H1 (cell line): Measurements from ENCODE around the gene CRTC2.

Experiments
- BCL11A ChIP-seq, 2 experiments: IDR thresholded peaks; one replicate each; pipeline ENCODE4 v1.6.1; 2011; ENCODE audit warnings: low read depth in 2 of 2, low read length in 2 of 2, mild to moderate bottlenecking in 2 of 2
- CHD1 ChIP-seq: IDR thresholded peaks from 2 replicates; pipeline ENCODE4 v1.6.1; 2012; ENCODE audit warnings: low read depth, low read length, improper control_type of control experiment
- CHD2 ChIP-seq: IDR thresholded peaks from 2 replicates; pipeline ENCODE4 v1.6.1; 2012; ENCODE audit warnings: low read length, improper control_type of control experiment
- CTCF ChIP-seq, 3 experiments: IDR thresholded peaks; 1 replicate in 2 of 3; 2 replicates in 1 of 3; pipeline versions ENCODE4 v1.5.1 to v1.6.1; 2011; ENCODE audit warnings: low read length in 3 of 3, mild to moderate bottlenecking in 3 of 3, inconsistent platforms in 2 of 3, low read depth in 1 of 3, moderate library complexity in 1 of 3; ENCODE audit not compliant: insufficient read depth in 1 of 3; ENCODE audit errors: control extremely low read depth in 1 of 3
- EZH2 ChIP-seq: fragments of 200-600 bp; sonication (generic); IDR thresholded peaks from 2 replicates; pipeline ENCODE4 v1.7.1; 2012; ENCODE audit warnings: low read depth, mild to moderate bottlenecking, moderate library complexity, low read length, inconsistent platforms; ENCODE audit not compliant: severe bottlenecking
- KDM1A ChIP-seq: fragments of 200-600, 300-600 bp; sonication (generic); IDR thresholded peaks from 2 replicates; pipeline ENCODE4 v1.7.1; 2016; ENCODE audit warnings: mild to moderate bottlenecking, low read length, borderline replicate concordance
- MAX ChIP-seq: IDR thresholded peaks from 2 replicates; pipeline ENCODE4 v1.6.1; 2012; ENCODE audit warnings: inconsistent platforms
- NRF1 ChIP-seq: IDR thresholded peaks from 2 replicates; pipeline ENCODE4 v1.6.1; 2011; ENCODE audit warnings: mild to moderate bottlenecking, low read depth, low read length, improper control_type of control experiment
- POLR2AphosphoS5 ChIP-seq: IDR thresholded peaks from 2 replicates; pipeline ENCODE4 v1.6.1; 2011; ENCODE audit warnings: low read depth, low read length
- SAP30 ChIP-seq: fragments of 300-600 bp; sonication (generic); IDR thresholded peaks from 2 replicates; pipeline ENCODE4 v1.7.1; 2012; ENCODE audit warnings: low read length, moderate library complexity, mild to moderate bottlenecking, inconsistent platforms; ENCODE audit not compliant: insufficient read depth, insufficient replicate concordance

- TF ChIP-seq BCL11A (IDR thresholded peaks at IDR 0.05; ENCODE audit: low read depth in 2 of 2, low read length in 2 of 2): no peak
- TF ChIP-seq CTCF (IDR thresholded peaks at IDR 0.05; ENCODE audit: control extremely low read depth in 1 of 3, insufficient read depth in 1 of 3, low read depth in 1 of 3, low read length in 3 of 3): no peak
- TF ChIP-seq NRF1: no peak
- TF ChIP-seq SAP30: no peak
- TF ChIP-seq KDM1A: no peak
- no peak; the same call in 1 of the 2 replicates for TF ChIP-seq CHD1
- no peak for TF ChIP-seq MAX
- TF ChIP-seq CHD2: no peak
- TF ChIP-seq POLR2AphosphoS5: no peak
- no peak for TF ChIP-seq EZH2
These were observed 32.8 kb upstream of the CRTC2 start for GRCh38 chr1:153991151-153991630.
